DND-41 (cell line): Measurements from ENCODE around the gene PTBP3.

Experiments used
- ATAC-seq: fragments of 200-7000 bp; cut with Tn5 transposase; 3 replicates; pipeline ENCODE4 v1.9.1; 2021; ENCODE audit warnings: low read depth; ENCODE audit not compliant: insufficient read depth
- DNase-seq: peaks from one replicate; pipeline ENCODE4 v3.0.0-alpha.2; 2020
- H2AFZ ChIP-seq: 2 replicates; pipeline ENCODE4 v1.6.0; 2012; ENCODE audit warnings: low read depth, low read length
- H3K27ac ChIP-seq: 2 replicates; pipeline ENCODE4 v1.5.1; 2012; ENCODE audit warnings: low read length, inconsistent platforms
- H3K27me3 ChIP-seq: fragments of 200-600 bp; sonication (generic); 2 replicates; pipeline ENCODE4 v1.6.0; 2012; ENCODE audit warnings: low read length, mild to moderate bottlenecking, inconsistent platforms; ENCODE audit not compliant: insufficient read depth, poor library complexity
- H3K36me3 ChIP-seq: 2 replicates; pipeline ENCODE4 v1.5.1; 2012; ENCODE audit warnings: low read length, inconsistent platforms; ENCODE audit not compliant: insufficient read depth
- H3K4me1 ChIP-seq: 2 replicates; pipeline ENCODE4 v1.5.1; 2012; ENCODE audit warnings: mild to moderate bottlenecking, low read length; ENCODE audit not compliant: insufficient read depth
- H3K4me2 ChIP-seq: 2 replicates; pipeline ENCODE4 v1.6.0; 2012; ENCODE audit warnings: mild to moderate bottlenecking, moderate library complexity, low read length, inconsistent platforms; ENCODE audit not compliant: insufficient read depth
- H3K4me3 ChIP-seq, 2 experiments: fragments of 200-600 bp in 1 of 2; shearing (Covaris generic) in 1 of 2; 2 replicates each; pipeline ENCODE4 v1.5.1; 2012 to 2016; ENCODE audit warnings: inconsistent platforms in 2 of 2, low read length in 2 of 2, mild to moderate bottlenecking in 2 of 2, low read depth in 1 of 2, moderate library complexity in 1 of 2
- H3K79me2 ChIP-seq: 2 replicates; pipeline ENCODE4 v1.6.0; 2012; ENCODE audit warnings: low read length, inconsistent platforms; ENCODE audit not compliant: insufficient read depth
- H3K9ac ChIP-seq: 2 replicates; pipeline ENCODE4 v1.6.0; 2012; ENCODE audit warnings: low read depth, mild to moderate bottlenecking, inconsistent platforms, low read length, moderate library complexity
- H3K9me3 ChIP-seq: 2 replicates; pipeline ENCODE4 v1.5.1; 2012; ENCODE audit warnings: low read length, moderate library complexity, mild to moderate bottlenecking, inconsistent platforms; ENCODE audit not compliant: insufficient read depth, severe bottlenecking
- H4K20me1 ChIP-seq: 2 replicates; pipeline ENCODE4 v1.6.0; 2012; ENCODE audit warnings: low read length; ENCODE audit not compliant: insufficient read depth
- CTCF ChIP-seq: IDR thresholded peaks from 2 replicates; pipeline ENCODE4 v1.5.1; 2012; ENCODE audit warnings: borderline replicate concordance, low read length, moderate library complexity, mild to moderate bottlenecking; ENCODE audit not compliant: poor library complexity, severe bottlenecking; ENCODE audit errors: extremely low read depth
- EZH2 ChIP-seq: IDR thresholded peaks from 3 replicates; pipeline ENCODE4 v1.6.1; 2012; ENCODE audit warnings: borderline replicate concordance, low read depth, mild to moderate bottlenecking, moderate library complexity, low read length, inconsistent platforms; ENCODE audit not compliant: severe bottlenecking

Gene PTBP3

GRCh38 chr9:112348257-112349007, 15.0 kb upstream of the PTBP3 start:
- H3K9ac ChIP-seq, result no peak overlapping the region
- no peak for DNase-seq
- H3K4me1 ChIP-seq, result no peaks in the 10 kb centered on the region
- no peak overlapping the region for H2AFZ ChIP-seq
- ATAC-seq, result no peak
- TF ChIP-seq CTCF (no peak), EZH2 (no peak)
- no peak overlapping the region for H3K4me2 ChIP-seq
- no peaks in the 10 kb centered on the region for H3K79me2 ChIP-seq
- no peak overlapping the region for H3K27ac ChIP-seq
- no peaks in the 10 kb centered on the region for H3K9me3 ChIP-seq
- H3K27me3 ChIP-seq, result no peaks in the 10 kb centered on the region
- no peak overlapping the region for H3K4me3 ChIP-seq
- H4K20me1 ChIP-seq, result no peaks in the 10 kb centered on the region
- no peaks in the 10 kb centered on the region for H3K36me3 ChIP-seq

DNA sequence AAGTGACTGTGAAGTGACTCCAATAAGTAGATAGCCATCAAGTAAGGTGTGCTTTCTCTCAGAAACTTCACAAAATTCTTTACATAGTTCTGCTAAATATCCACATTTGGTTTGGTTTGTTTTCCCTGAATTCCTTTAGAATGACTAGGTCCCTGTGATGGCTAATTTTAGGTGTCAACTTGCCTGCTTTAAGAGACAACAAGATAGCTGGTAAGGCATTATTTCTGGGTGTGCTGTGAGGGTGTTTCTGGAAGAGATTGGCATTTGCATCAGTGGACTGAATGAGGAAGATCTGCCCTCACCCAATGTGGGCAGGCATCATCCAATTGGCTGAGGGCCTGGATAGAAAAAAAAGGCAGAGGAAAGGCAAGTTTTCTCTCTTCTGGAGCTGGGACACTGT, 8.3 kb upstream of the PTBP3 start:
- H4K20me1 ChIP-seq, result no peaks in the 10 kb centered on the region
- no peak for DNase-seq
- ATAC-seq, result no peak
- no peaks in the 10 kb centered on the region for H3K36me3 ChIP-seq
- no peak overlapping the region for H3K9ac ChIP-seq
- TF ChIP-seq EZH2, result no peak
- TF ChIP-seq CTCF, result no peak
- no peak overlapping the region for H3K4me3 ChIP-seq
- H3K27ac ChIP-seq, result no peak overlapping the region
- no peak overlapping the region for H3K4me2 ChIP-seq
- no peaks in the 10 kb centered on the region for H3K9me3 ChIP-seq
- H3K4me1 ChIP-seq, result no peaks in the 10 kb centered on the region
- no peaks in the 10 kb centered on the region for H3K79me2 ChIP-seq
- H2AFZ ChIP-seq, result no peak overlapping the region; the same call in 1 of the 2 replicates
- H3K27me3 ChIP-seq, result no peaks in the 10 kb centered on the region

- no peak overlapping the region for H3K9ac ChIP-seq
- no peak for ATAC-seq
- no peak overlapping the region for H3K4me3 ChIP-seq
Measured at GRCh38 chr9:112339886-112340285, 6.5 kb upstream of the PTBP3 start.

More at GRCh38 chr9:112339886-112340285, 6.5 kb upstream of the PTBP3 start:
- Histone ChIP-seq H3K9me3 (no peaks in the 10 kb centered on the region), H3K27ac (no peak overlapping the region), H3K79me2 (no peaks in the 10 kb centered on the region), H3K36me3 (no peaks in the 10 kb centered on the region), H2AFZ (no peak overlapping the region), H3K4me1 (peaks cover under 1% of the 10 kb centered on the region; the same call in 1 of the 2 replicates), H4K20me1 (no peaks in the 10 kb centered on the region), H3K4me2 (no peak overlapping the region), H3K27me3 (no peaks in the 10 kb centered on the region)
- DNase-seq, result no peak
- TF ChIP-seq EZH2 (no peak), CTCF (no peak)
